Suprapubic skin (tissue), 4 donors: ENCODE measurements around the gene KAZN.

Experiments used
- CTCF ChIP-seq, 2 donors: fragments of 200-600 bp in 1 of 2; fragments of 450-650 bp in 1 of 2; sonication (generic) in 1 of 2; IDR thresholded peaks; one replicate each; pipeline ENCODE4 v1.5.1; 2016 to 2019; ENCODE audit warnings: antibody characterized with exemption in 2 of 2, mild to moderate bottlenecking in 1 of 2, moderate library complexity in 1 of 2
- EP300 ChIP-seq: sonication (generic); formaldehyde crosslinking; IDR thresholded peaks from one replicate; pipeline ENCODE4 v1.6.1; 2017; ENCODE audit warnings: antibody characterized with exemption
- POLR2A ChIP-seq, 2 donors: fragments of 450-650 bp; IDR thresholded peaks; one replicate each; pipeline ENCODE4 v1.6.1; 2017; ENCODE audit warnings: antibody characterized with exemption in 2 of 2, mild to moderate bottlenecking in 2 of 2, moderate library complexity in 2 of 2
- POLR2AphosphoS5 ChIP-seq, 3 donors: sonication (generic); formaldehyde crosslinking; IDR thresholded peaks; one replicate each; pipeline ENCODE4 v1.6.1; 2017; ENCODE audit warnings: antibody characterized with exemption in 3 of 3

- TF ChIP-seq CTCF (IDR thresholded peaks at IDR 0.05) (no peak), POLR2A (IDR thresholded peaks at IDR 0.05) (no peak), POLR2AphosphoS5 (IDR thresholded peaks at IDR 0.05) (no peak), EP300 (no peak)
Measured at GRCh38 chr1:15080328-15081007, 482.0 kb downstream of the KAZN start.
